SHP77 (cell line): ENCODE data around the gene SLC38A2.

Experiments used
- DNase-seq, 2 experiments: peaks; one replicate each; lab custom pipeline; 2025; lab: John Stamatoyannopoulos, UW

The SLC38A2 gene

GRCh38 chr12:46395388-46395787 lies 22.8 kb upstream of the SLC38A2 start:
- DNase-seq, result no peak

- no peak for DNase-seq
Measured at GRCh38 chr12:46391630-46392029, 19.1 kb upstream of the SLC38A2 start.

GRCh38 chr12:46390881-46391280 lies 18.3 kb upstream of the SLC38A2 start:
- no peak for DNase-seq

GRCh38 chr12:46390304-46390703 lies 17.7 kb upstream of the SLC38A2 start:
- DNase-seq, result no peak

- DNase-seq, result no peak
Measured at GRCh38 chr12:46389031-46389616, 16.6 kb upstream of the SLC38A2 start.

- no peak for DNase-seq
Measured at GRCh38 chr12:46388427-46389021, 16.0 kb upstream of the SLC38A2 start.

- no peak for DNase-seq
Measured at GRCh38 chr12:46387670-46388069, 15.1 kb upstream of the SLC38A2 start.

- no peak for DNase-seq
Measured at GRCh38 chr12:46386877-46387629, 14.5 kb upstream of the SLC38A2 start.

- no peak for DNase-seq
Measured at GRCh38 chr12:46386360-46386867, 13.8 kb upstream of the SLC38A2 start.

- DNase-seq, result no peak
Measured at GRCh38 chr12:46385438-46385837, 12.9 kb upstream of the SLC38A2 start.

- DNase-seq, result no peak
Measured at GRCh38 chr12:46384451-46385309, 12.1 kb upstream of the SLC38A2 start.

GRCh38 chr12:46383654-46384450 lies 11.3 kb upstream of the SLC38A2 start:
- DNase-seq, result peak in 1 of 2 experiments; percentile 47

GRCh38 chr12:46382964-46383653 lies 10.5 kb upstream of the SLC38A2 start:
- DNase-seq, result peak; percentile 89 to 91

- no peak for DNase-seq
Measured at GRCh38 chr12:46382408-46382963, 9.9 kb upstream of the SLC38A2 start.

- no peak for DNase-seq
Measured at GRCh38 chr12:46380881-46381280, 8.3 kb upstream of the SLC38A2 start.

- no peak for DNase-seq
Measured at GRCh38 chr12:46380022-46380796, 7.6 kb upstream of the SLC38A2 start.

- no peak for DNase-seq
Measured at GRCh38 chr12:46379352-46379751, 6.8 kb upstream of the SLC38A2 start.

- no peak for DNase-seq
Measured at GRCh38 chr12:46378530-46378929, 6.0 kb upstream of the SLC38A2 start.

- DNase-seq, result no peak
Measured at GRCh38 chr12:46377678-46378077, 5.1 kb upstream of the SLC38A2 start.

GRCh38 chr12:46376579-46376978 lies 4.0 kb upstream of the SLC38A2 start:
- no peak for DNase-seq
